A673 (cell line): ENCODE measurements around the gene DEXI. TPM values are rescaled to one million over a fixed set of nuclear protein-coding genes. Genes with fewer than 3 reads are reported as not detected.
A peak's percentile ranks its signal among the peaks of the same experiment; 100 is the strongest.

ENCODE experiments used
- BruUV-seq: library from RNA; stranded (reverse); fragments of 400-500 nt; replicated peaks from 2 replicates; lab custom pipeline; 2021; lab: Mats Ljungman, UMichigan
- CTCF ChIA-PET: fragments of 300-600 bp; sonication (Branson Sonifier 250); formaldehyde crosslinking; loops from one replicate; lab custom pipeline; 2022; ENCODE audit warnings: antibody characterized with exemption; lab: Charles Lee
- POLR2A ChIA-PET: fragments of 300-600 bp; sonication (Branson Sonifier 250); formaldehyde crosslinking; loops from one replicate; lab custom pipeline; 2022; ENCODE audit warnings: antibody characterized with exemption; ENCODE audit not compliant: low non-redundant PET; lab: Charles Lee
- DNase-seq: peaks from one replicate; pipeline ENCODE4 v3.0.0-alpha.2; 2015; ENCODE audit warnings: low spot score
- H3K27ac ChIP-seq: fragments of 200-600 bp; sonication (generic); 2 replicates; pipeline ENCODE4 v1.5.1; 2016; ENCODE audit warnings: mixed run types, low read depth, mild to moderate bottlenecking, mixed read lengths, antibody characterized with exemption, low read length; ENCODE audit not compliant: poor library complexity, severe bottlenecking
- H3K27me3 ChIP-seq: fragments of 200-600 bp; sonication (generic); replicated peaks from 2 replicates; pipeline ENCODE4 v1.6.1; 2017; ENCODE audit warnings: mixed run types, low read depth, mild to moderate bottlenecking, mixed read lengths, antibody characterized with exemption, low read length; ENCODE audit not compliant: insufficient read depth, poor library complexity
- H3K36me3 ChIP-seq: fragments of 200-600 bp; sonication (generic); 2 replicates; pipeline ENCODE4 v1.6.1; 2016; ENCODE audit warnings: mixed run types, mild to moderate bottlenecking, mixed read lengths, antibody characterized with exemption, low read length; ENCODE audit not compliant: insufficient read depth, poor library complexity, severe bottlenecking
- H3K4me1 ChIP-seq: fragments of 200-600 bp; sonication (generic); 2 replicates; pipeline ENCODE4 v1.6.1; 2017; ENCODE audit warnings: mixed run types, mild to moderate bottlenecking, mixed read lengths, antibody characterized with exemption, low read length; ENCODE audit not compliant: insufficient read depth, poor library complexity, severe bottlenecking
- H3K4me3 ChIP-seq: fragments of 200-600 bp; sonication (generic); 2 replicates; pipeline ENCODE4 v1.5.1; 2016; ENCODE audit warnings: low read depth, mixed run types, mild to moderate bottlenecking, mixed read lengths, low read length; ENCODE audit not compliant: poor library complexity, severe bottlenecking
- H3K9me3 ChIP-seq: fragments of 200-600 bp; sonication (generic); 2 replicates; pipeline ENCODE4 v1.6.1; 2016; ENCODE audit warnings: mixed run types, low read depth, mild to moderate bottlenecking, mixed read lengths, antibody characterized with exemption, low read length; ENCODE audit not compliant: poor library complexity, severe bottlenecking
- CTCF ChIP-seq: fragments of 300-800, 200-600 bp; sonication (generic); conservative IDR thresholded peaks from 2 replicates; pipeline ENCODE4 v1.5.1; 2017; ENCODE audit warnings: low read depth, mild to moderate bottlenecking, antibody characterized with exemption, low read length, moderate library complexity, mixed read lengths
- EZH2 ChIP-seq: fragments of 200-600 bp; sonication (generic); IDR thresholded peaks from 2 replicates; pipeline ENCODE4 v1.6.1; 2017; ENCODE audit warnings: borderline replicate concordance, low read depth, mild to moderate bottlenecking, mixed read lengths, antibody characterized with exemption, low read length; ENCODE audit not compliant: poor library complexity, severe bottlenecking
- intact Hi-C: fragments of 100-400 bp; cut with micrococcal nuclease; formaldehyde crosslinking; loops from one replicate; pipeline ENCODE4 v1.10.0; 2022; ENCODE audit not compliant: unreplicated experiment
- total RNA-seq: library from RNA; stranded (reverse); gene quantifications from 2 replicates; pipeline ENCODE4 v1.2.3, GENCODE V29; 2021

Gene DEXI
- total RNA-seq, 1 experiment from 2014 or later = 30.7 TPM

GRCh38 chr16:10940501-10941079, 1.7 kb downstream of the DEXI start:
- TF ChIP-seq EZH2 = no peak
- TF ChIP-seq CTCF = no peak
- H3K4me3 ChIP-seq = peak overlapping the region; percentile 72
- no peaks in the 10 kb centered on the region for H3K9me3 ChIP-seq
- ChIA-PET POLR2A (interaction anchor here (0.6 kb wide), 1 partner anchor 10 kb away, joined by 5 read pairs; no protein-coding TSS in a partner anchor), CTCF (no interaction called here)
- no peak overlapping the region for H3K27ac ChIP-seq
- H3K27me3 ChIP-seq = no peaks in the 10 kb centered on the region
- H3K36me3 ChIP-seq = no peaks in the 10 kb centered on the region
- intact Hi-C loops = no loop called here
- BruUV-seq = TSS peak; percentile 46
- DNase-seq = no peak
- H3K4me1 ChIP-seq = peaks cover 17% of the 10 kb centered on the region

GRCh38 chr16:10939649-10940234, 2.5 kb downstream of the DEXI start:
- H3K27ac ChIP-seq = no peak overlapping the region
- no peaks in the 10 kb centered on the region for H3K27me3 ChIP-seq
- H3K9me3 ChIP-seq = no peaks in the 10 kb centered on the region
- H3K36me3 ChIP-seq = no peaks in the 10 kb centered on the region
- H3K4me1 ChIP-seq = peaks cover 13% of the 10 kb centered on the region
- ChIA-PET CTCF (no interaction called here), POLR2A (no interaction called here)
- intact Hi-C loops = no loop called here
- peak overlapping the region; percentile 72 for H3K4me3 ChIP-seq
- no TSS peak for BruUV-seq
- DNase-seq = no peak
- no peak for TF ChIP-seq CTCF
- no peak for TF ChIP-seq EZH2

- H3K4me1 ChIP-seq = peaks cover 13% of the 10 kb centered on the region
Observed at GRCh38 chr16:10938796-10939648, 3.2 kb downstream of the DEXI start.

More at GRCh38 chr16:10938796-10939648, 3.2 kb downstream of the DEXI start:
- intact Hi-C loops = no loop called here
- Histone ChIP-seq H3K27me3 (no peaks in the 10 kb centered on the region), H3K9me3 (no peaks in the 10 kb centered on the region), H3K27ac (no peak overlapping the region), H3K36me3 (no peaks in the 10 kb centered on the region), H3K4me3 (no peak overlapping the region)
- no peak for DNase-seq
- TF ChIP-seq CTCF = no peak
- TF ChIP-seq EZH2 = no peak
- ChIA-PET POLR2A (no interaction called here), CTCF (no interaction called here)
- BruUV-seq = no TSS peak
